Keratinocyte (primary cell): ENCODE results near the gene ERMARD. TPM values are rescaled to one million over a fixed set of nuclear protein-coding genes. Genes with fewer than 3 reads are reported as not detected.

Experiments used
- DNase-seq: peaks from one replicate; pipeline ENCODE4 v3.0.0-alpha.2; 2011; ENCODE audit warnings: low read depth, missing footprints, low spot score
- FAIRE-seq: peaks from 2 replicates; lab custom pipeline; 2011; peaks lifted over from hg19 to GRCh38; lab: Jason Lieb, UNC
- H2AFZ ChIP-seq: 2 replicates; pipeline ENCODE4 v1.6.0; 2012; ENCODE audit warnings: low read length, control low read depth, inconsistent platforms; ENCODE audit not compliant: control insufficient read depth
- H3K27ac ChIP-seq: 2 replicates; pipeline ENCODE4 v1.5.1; 2011; ENCODE audit warnings: low read length; ENCODE audit not compliant: control insufficient read depth, insufficient read depth
- H3K27me3 ChIP-seq: 3 replicates; pipeline ENCODE4 v1.6.0; 2011; ENCODE audit warnings: low read length; ENCODE audit not compliant: control insufficient read depth, insufficient read depth; ENCODE audit errors: extremely low read depth
- H3K36me3 ChIP-seq, 2 experiments: 2 replicates in 1 of 2; 3 replicates in 1 of 2; pipeline ENCODE4 v1.5.1; 2011; ENCODE audit warnings: low read length in 2 of 2, mild to moderate bottlenecking in 1 of 2; ENCODE audit not compliant: control insufficient read depth in 2 of 2, insufficient read depth in 2 of 2; ENCODE audit errors: extremely low read depth in 1 of 2
- H3K4me1 ChIP-seq: 3 replicates; pipeline ENCODE4 v1.5.1; 2011; ENCODE audit warnings: low read length; ENCODE audit not compliant: control insufficient read depth, insufficient read depth; ENCODE audit errors: extremely low read depth
- H3K4me2 ChIP-seq: 3 replicates; pipeline ENCODE4 v1.6.0; 2011; ENCODE audit warnings: low read depth, low read length; ENCODE audit not compliant: control insufficient read depth, insufficient read depth; ENCODE audit errors: extremely low read depth
- H3K4me3 ChIP-seq, 3 experiments: fragments of 200-600 bp in 1 of 3; sonication (generic) in 1 of 3; 2 replicates in 2 of 3; 3 replicates in 1 of 3; pipeline ENCODE4 v1.5.1; 2011 to 2016; ENCODE audit warnings: low read length in 3 of 3, mild to moderate bottlenecking in 3 of 3, control low read depth in 2 of 3, inconsistent platforms in 1 of 3, low read depth in 1 of 3, mixed read lengths in 1 of 3, mixed run types in 1 of 3, moderate library complexity in 1 of 3; ENCODE audit not compliant: control insufficient read depth in 2 of 3, insufficient read depth in 2 of 3; ENCODE audit errors: extremely low read depth in 1 of 3
- H3K79me2 ChIP-seq: 2 replicates; pipeline ENCODE4 v1.6.0; 2012; ENCODE audit warnings: low read length; ENCODE audit not compliant: control insufficient read depth, insufficient read depth
- H3K9ac ChIP-seq: 3 replicates; pipeline ENCODE4 v1.6.0; 2011; ENCODE audit warnings: low read length; ENCODE audit not compliant: control insufficient read depth, insufficient read depth; ENCODE audit errors: extremely low read depth
- H3K9me1 ChIP-seq: 3 replicates; pipeline ENCODE4 v1.6.0; 2011; ENCODE audit warnings: low read length; ENCODE audit not compliant: control insufficient read depth, insufficient read depth; ENCODE audit errors: extremely low read depth
- H3K9me3 ChIP-seq: 2 replicates; pipeline ENCODE4 v1.5.1; 2012; ENCODE audit warnings: low read depth, low read length; ENCODE audit not compliant: control insufficient read depth
- H4K20me1 ChIP-seq: 3 replicates; pipeline ENCODE4 v1.6.0; 2011; ENCODE audit warnings: low read length; ENCODE audit not compliant: control insufficient read depth, insufficient read depth; ENCODE audit errors: extremely low read depth
- CTCF ChIP-seq, 3 experiments: IDR thresholded peaks in 1 of 3; conservative IDR thresholded peaks in 1 of 3; optimal IDR thresholded peaks in 1 of 3; 2 replicates in 2 of 3; 3 replicates in 1 of 3; pipeline versions ENCODE3 to v1.5.1; 2011; ENCODE audit warnings: low read length in 3 of 3, mild to moderate bottlenecking in 3 of 3, moderate library complexity in 2 of 3, control low read depth in 1 of 3, inconsistent platforms in 1 of 3; ENCODE audit not compliant: insufficient read depth in 2 of 3; ENCODE audit errors: extremely low read depth in 1 of 3
- EZH2 ChIP-seq: IDR thresholded peaks from one replicate; pipeline ENCODE4 v1.6.1; 2012; ENCODE audit warnings: inconsistent platforms, mild to moderate bottlenecking, low read length, moderate library complexity
- dilution Hi-C: fragments of 300-500 bp; cut with MboI; formaldehyde crosslinking; loops from one replicate; pipeline ENCODE4 v1.7.0; 2020; ENCODE audit warnings: low sequenced_read_pairs; ENCODE audit not compliant: extremely low pct_ligation_motif_present
- polyA plus RNA-seq, 5 experiments: library from polyadenylated mRNA; depleted of rRNA in 3 of 5; stranded (reverse) in 3 of 5; stranded (forward) in 1 of 5; unstranded in 1 of 5; fragments of >200 nt; gene quantifications; 1 replicate in 1 of 5; 2 replicates in 3 of 5; 3 replicates in 1 of 5; pipeline versions ENCODE4 v1.2.1 to v1.2.3, GENCODE V29; 2011 to 2012; ENCODE audit warnings: missing spikeins in 2 of 5, low read depth in 1 of 5, low replicate concordance in 1 of 5

The ERMARD gene
- polyA plus RNA-seq, 1 donor (not counting 4 experiments of a cell fraction or from before 2014, with no cell fraction given): 37.9 TPM

GRCh38 chr6:169780571-169781091, 29.2 kb downstream of the ERMARD start:
- H2AFZ ChIP-seq: no peak overlapping the region
- TF ChIP-seq CTCF (optimal IDR thresholded peaks at IDR 0.05 in 1 of 3, IDR thresholded peaks at IDR 0.05 in 1 of 3, conservative IDR thresholded peaks at IDR 0.05 in 1 of 3; ENCODE audit: extremely low read depth in 1 of 3, insufficient read depth in 2 of 3, low read length in 3 of 3): no peak
- DNase-seq: no peak
- H4K20me1 ChIP-seq: no peaks in the 10 kb centered on the region
- dilution Hi-C loops: no loop called here
- no peaks in the 10 kb centered on the region for H3K27me3 ChIP-seq
- FAIRE-seq: no peak
- H3K4me2 ChIP-seq: no peak overlapping the region
- no peak overlapping the region for H3K27ac ChIP-seq
- H3K79me2 ChIP-seq: no peaks in the 10 kb centered on the region
- no peaks in the 10 kb centered on the region for H3K9me3 ChIP-seq
- H3K4me3 ChIP-seq: no peak overlapping the region
- H3K4me1 ChIP-seq: no peaks in the 10 kb centered on the region
- H3K9me1 ChIP-seq: no peaks in the 10 kb centered on the region
- H3K9ac ChIP-seq: no peak overlapping the region
- peaks cover 4 to 13% of the 10 kb centered on the region in 2 experiments for H3K36me3 ChIP-seq

GRCh38 chr6:169782966-169783365, 31.5 kb downstream of the ERMARD start:
- Histone ChIP-seq H3K36me3 (peaks cover 0 to 7% of the 10 kb centered on the region in 2 experiments), H3K9me1 (no peaks in the 10 kb centered on the region), H4K20me1 (no peaks in the 10 kb centered on the region), H3K27me3 (no peaks in the 10 kb centered on the region), H3K9me3 (no peaks in the 10 kb centered on the region), H3K9ac (no peak overlapping the region), H3K4me1 (no peaks in the 10 kb centered on the region), H3K4me2 (no peak overlapping the region), H3K79me2 (no peaks in the 10 kb centered on the region), H3K4me3 (no peak overlapping the region), H2AFZ (no peak overlapping the region), H3K27ac (no peak overlapping the region)
- DNase-seq (no peak), FAIRE-seq (no peak)
- no peak for TF ChIP-seq EZH2
- dilution Hi-C loops: no loop called here

GRCh38 chr6:169783401-169783800, 32.0 kb downstream of the ERMARD start:
- Histone ChIP-seq H3K27me3 (no peaks in the 10 kb centered on the region), H3K9ac (no peak overlapping the region), H2AFZ (no peak overlapping the region), H3K79me2 (no peaks in the 10 kb centered on the region), H3K9me3 (no peaks in the 10 kb centered on the region), H3K27ac (no peak overlapping the region), H3K9me1 (no peaks in the 10 kb centered on the region), H3K36me3 (peaks cover 0 to 7% of the 10 kb centered on the region in 2 experiments), H3K4me2 (no peak overlapping the region), H3K4me1 (no peaks in the 10 kb centered on the region), H3K4me3 (no peak overlapping the region), H4K20me1 (no peaks in the 10 kb centered on the region)
- DNase-seq (no peak), FAIRE-seq (no peak)
- TF ChIP-seq CTCF (optimal IDR thresholded peaks at IDR 0.05 in 1 of 3, IDR thresholded peaks at IDR 0.05 in 1 of 3, conservative IDR thresholded peaks at IDR 0.05 in 1 of 3; ENCODE audit: extremely low read depth in 1 of 3, insufficient read depth in 2 of 3, low read length in 3 of 3) (no peak), EZH2 (no peak)
- dilution Hi-C loops: no loop called here
